Cortex of kidney (tissue), 1 donor: ENCODE data around the gene NMD3.
"Not testable (repeated sequence)": the region's sequence is repeated elsewhere in the genome, so short reads cannot be mapped to it uniquely, and the experiment has no call there.

Experiments
- DNase-seq: peaks from one replicate; lab custom pipeline; 2025; lab: John Stamatoyannopoulos, UW

NMD3 gene

GRCh38 chr3:161220850-161221753 is at the start of gene NMD3:
Gene NMD3 (plus strand): TSS chr3:161221311. CDS start chr3:161222014, 703 bp downstream.
- DNase-seq: no peak

- DNase-seq: no peak
Measured at GRCh38 chr3:161171639-161172552, 49.2 kb upstream of the NMD3 start.

- DNase-seq: no peak
Measured at GRCh38 chr3:161175506-161175905, 45.6 kb upstream of the NMD3 start.

GRCh38 chr3:161177991-161178390 is 43.1 kb upstream of the NMD3 start:
- DNase-seq: no peak

- DNase-seq: not testable (repeated sequence)
Measured at GRCh38 chr3:161181371-161181770, 39.7 kb upstream of the NMD3 start.

- no peak for DNase-seq
Measured at GRCh38 chr3:161187046-161187445, 34.1 kb upstream of the NMD3 start.

GRCh38 chr3:161197855-161198850 is 23.0 kb upstream of the NMD3 start:
- no peak for DNase-seq

- DNase-seq: no peak
Measured at GRCh38 chr3:161199926-161200325, 21.2 kb upstream of the NMD3 start.

- no peak for DNase-seq
Measured at GRCh38 chr3:161203485-161204098, 17.5 kb upstream of the NMD3 start.

- no peak for DNase-seq
Measured at GRCh38 chr3:161208931-161209330, 12.2 kb upstream of the NMD3 start.

GRCh38 chr3:161212171-161212771 is 8.8 kb upstream of the NMD3 start:
- DNase-seq: no peak

GRCh38 chr3:161212906-161213305 is 8.2 kb upstream of the NMD3 start:
- no peak for DNase-seq

GRCh38 chr3:161213644-161214043 is 7.5 kb upstream of the NMD3 start:
- no peak for DNase-seq

- DNase-seq: no peak
Measured at GRCh38 chr3:161215185-161215584, 5.9 kb upstream of the NMD3 start.

GRCh38 chr3:161217496-161217895 is 3.6 kb upstream of the NMD3 start:
- DNase-seq: no peak

- no peak for DNase-seq
Measured at GRCh38 chr3:161219495-161219894, 1.6 kb upstream of the NMD3 start.

- DNase-seq: no peak
Measured at GRCh38 chr3:161221806-161222600, 892 bp downstream of the NMD3 start.

- no peak for DNase-seq
Measured at GRCh38 chr3:161222662-161223061, 1.6 kb downstream of the NMD3 start.

GRCh38 chr3:161224786-161225185 is 3.7 kb downstream of the NMD3 start:
- no peak for DNase-seq
